GM19025 (cell line): ENCODE results near the gene NTNG2.
"Not testable (repeated sequence)": the region's sequence is repeated elsewhere in the genome, so short reads cannot be mapped to it uniquely, and the experiment has no call there.

Experiments
- ATAC-seq: cut with Tn5 transposase; IDR thresholded peaks from one replicate; pipeline ENCODE4 v1.9.1; 2021; ENCODE audit warnings: mild to moderate bottlenecking, low read depth, moderate library complexity; ENCODE audit not compliant: unreplicated experiment

The NTNG2 gene, protein sequence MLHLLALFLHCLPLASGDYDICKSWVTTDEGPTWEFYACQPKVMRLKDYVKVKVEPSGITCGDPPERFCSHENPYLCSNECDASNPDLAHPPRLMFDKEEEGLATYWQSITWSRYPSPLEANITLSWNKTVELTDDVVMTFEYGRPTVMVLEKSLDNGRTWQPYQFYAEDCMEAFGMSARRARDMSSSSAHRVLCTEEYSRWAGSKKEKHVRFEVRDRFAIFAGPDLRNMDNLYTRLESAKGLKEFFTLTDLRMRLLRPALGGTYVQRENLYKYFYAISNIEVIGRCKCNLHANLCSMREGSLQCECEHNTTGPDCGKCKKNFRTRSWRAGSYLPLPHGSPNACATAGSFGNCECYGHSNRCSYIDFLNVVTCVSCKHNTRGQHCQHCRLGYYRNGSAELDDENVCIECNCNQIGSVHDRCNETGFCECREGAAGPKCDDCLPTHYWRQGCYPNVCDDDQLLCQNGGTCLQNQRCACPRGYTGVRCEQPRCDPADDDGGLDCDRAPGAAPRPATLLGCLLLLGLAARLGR

DNA sequence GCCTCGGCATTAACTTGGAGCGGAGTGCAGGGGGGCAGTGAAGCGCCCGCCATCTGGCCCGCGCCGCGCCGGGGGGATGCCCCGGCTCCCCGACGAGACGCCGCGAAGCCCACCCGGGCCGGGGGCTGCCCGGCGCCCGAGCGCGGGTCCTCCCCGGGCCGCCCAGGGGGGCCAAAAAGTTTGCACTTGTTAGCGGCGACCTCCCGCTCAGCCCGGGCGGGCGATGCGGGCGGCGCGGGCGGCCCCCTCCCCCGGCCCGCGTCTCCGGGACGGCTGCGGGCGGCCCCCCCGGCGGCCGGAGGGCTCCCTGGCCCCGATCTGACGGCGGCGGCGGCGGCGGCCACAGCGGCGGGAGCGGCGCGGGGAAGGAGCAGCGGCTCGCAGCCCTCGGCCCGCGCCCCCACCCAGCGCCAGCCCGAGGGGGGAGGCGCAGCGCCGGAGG is at the start of gene NTNG2:
Gene NTNG2, plus strand, starts transcription at position 316 of the 442 bp plus-strand sequence. CDS start 4,774 bp downstream, outside the sequence.
- ATAC-seq, result no peak

- ATAC-seq, result no peak
These were observed 47.7 kb upstream of the NTNG2 start for GRCh38 chr9:132114102-132114707.

DNA sequence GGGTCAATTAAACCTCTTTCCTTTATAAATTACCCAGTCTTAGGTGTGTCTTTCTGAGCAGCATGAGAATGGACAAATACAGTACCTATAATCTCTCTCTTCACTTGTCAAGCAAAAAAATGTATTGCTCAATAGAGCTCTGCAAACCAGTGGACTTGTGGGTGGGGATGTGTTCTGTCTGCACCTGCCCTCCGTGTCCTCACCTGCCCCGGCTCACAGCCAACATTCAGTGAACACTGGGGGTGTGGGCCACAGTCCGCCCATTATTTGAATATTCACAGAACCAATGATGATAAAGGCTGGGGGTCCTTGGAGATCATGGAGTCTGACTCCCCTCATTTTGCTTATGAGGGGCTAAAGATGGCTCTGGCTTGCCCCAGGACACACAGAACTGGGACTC is 45.3 kb upstream of the NTNG2 start:
- ATAC-seq, result no peak

DNA sequence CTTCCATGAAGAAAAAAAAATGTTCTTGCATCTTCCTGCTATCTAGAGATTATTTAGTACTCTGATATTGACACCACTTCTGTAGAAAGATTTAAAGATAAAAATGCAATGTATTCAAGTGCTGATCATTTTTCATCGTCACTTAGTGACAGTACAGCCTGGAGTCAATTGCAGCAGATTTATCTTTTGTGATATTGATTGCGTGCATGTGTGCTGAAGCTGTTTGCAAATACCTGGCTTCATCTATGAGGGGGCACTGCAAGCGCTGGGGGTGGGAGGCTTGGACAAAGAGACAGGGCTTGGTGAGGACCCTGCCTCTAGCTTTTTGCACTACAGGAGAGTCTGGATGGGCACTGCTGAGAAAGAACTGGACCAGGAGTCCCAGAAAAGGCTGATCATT is 44.2 kb upstream of the NTNG2 start:
- ATAC-seq, result no peak

DNA sequence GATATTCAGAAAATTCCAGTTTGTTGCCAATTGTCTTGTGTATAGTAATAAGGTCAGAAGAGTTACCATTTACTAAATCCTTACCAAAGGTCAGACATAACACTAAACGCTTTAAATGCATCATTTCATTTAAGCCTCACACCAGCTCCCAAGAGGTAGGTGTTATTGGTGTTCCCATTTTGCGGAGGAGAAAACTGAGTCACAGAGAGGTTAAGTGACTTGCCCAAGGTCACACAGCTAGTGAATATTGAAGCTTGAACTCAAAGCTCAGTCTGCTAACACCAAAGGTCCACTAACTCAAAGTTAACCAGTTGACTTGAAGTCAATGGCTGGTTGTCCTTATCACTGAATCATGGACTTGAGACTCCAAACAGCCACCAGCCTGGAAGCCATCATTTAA is 40.8 kb upstream of the NTNG2 start:
- ATAC-seq, result no peak

GRCh38 chr9:132124800-132125199 is 37.1 kb upstream of the NTNG2 start:
- no peak for ATAC-seq

DNA sequence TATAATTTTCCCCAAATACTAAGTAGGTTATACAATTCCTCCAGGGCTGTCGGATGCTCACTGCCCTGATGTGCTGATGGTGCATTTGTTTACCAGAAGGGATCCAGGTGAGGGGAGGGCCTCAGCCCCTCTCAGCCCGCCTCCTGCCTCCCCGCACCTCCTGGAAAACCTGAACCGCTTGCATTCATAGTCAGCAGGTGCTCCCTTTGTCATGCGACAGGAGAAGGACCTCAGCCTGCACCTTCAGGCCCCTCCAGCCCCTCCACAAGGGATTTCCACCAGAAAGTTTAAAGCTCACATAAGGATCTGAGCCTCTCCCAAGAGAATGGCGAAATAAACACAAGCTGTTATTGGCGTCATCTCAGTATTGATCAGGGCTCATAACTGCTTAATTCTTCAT is 36.5 kb upstream of the NTNG2 start:
- no peak for ATAC-seq

DNA sequence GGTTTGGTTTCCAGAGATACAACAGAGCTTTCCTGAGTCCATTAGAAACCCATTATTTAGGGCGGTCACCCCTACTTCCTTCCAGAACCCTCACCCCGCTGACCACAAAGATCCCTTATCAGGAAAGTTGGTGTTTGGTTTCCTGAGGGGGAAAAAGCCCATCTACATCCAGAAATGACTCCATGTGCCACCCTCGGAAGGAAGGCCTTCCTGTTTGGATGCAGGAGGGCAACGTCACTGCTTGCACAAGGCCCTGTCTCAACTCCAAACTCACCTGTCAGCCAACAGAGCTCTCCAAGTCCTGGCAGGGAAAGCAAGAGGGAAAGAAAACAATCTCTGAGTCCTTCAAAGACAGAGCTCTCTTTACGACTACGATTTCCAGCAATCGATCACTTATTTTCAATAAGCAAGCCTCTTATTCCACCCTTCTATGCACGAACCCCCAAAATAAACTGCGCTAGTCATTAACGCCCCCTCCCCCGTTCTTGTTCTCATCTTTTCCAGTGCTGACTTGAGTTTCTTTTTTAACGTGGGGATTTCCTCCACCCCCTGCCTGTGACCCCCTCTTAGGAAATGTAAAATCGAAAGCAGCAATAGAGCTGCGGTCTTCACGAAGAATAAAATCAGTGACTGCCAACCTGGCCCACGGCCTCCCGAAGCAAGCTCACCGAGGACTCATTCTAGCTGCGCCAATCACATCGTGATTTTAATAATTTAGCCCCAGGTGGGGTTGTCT is 35.7 kb upstream of the NTNG2 start:
- ATAC-seq, result no peak

DNA sequence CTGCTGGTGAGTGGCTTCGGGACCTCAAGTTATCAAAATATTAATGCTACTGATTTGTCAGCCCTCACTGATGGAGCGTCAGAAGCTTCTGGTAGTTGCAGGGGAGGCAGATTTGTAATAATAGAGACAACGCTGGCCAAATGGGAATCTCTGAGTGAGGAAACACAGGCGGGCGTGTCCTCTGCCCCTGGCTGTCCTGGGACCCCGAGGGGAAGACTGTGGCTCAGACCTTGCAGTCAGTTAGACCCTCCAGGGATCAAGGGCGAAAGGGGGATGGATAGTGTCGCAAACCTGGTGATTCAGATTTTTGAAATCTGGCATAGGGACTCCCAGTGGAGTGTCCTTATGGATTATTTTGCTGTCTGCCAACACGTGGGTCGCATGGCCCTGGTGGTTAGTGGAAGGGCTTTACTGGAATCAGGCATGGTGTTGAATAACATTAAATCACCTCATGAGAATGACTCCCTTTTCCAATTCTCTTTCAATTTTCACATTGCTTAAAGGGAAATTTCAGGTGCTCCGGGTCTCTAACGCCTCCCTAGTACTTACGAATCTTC is 35.1 kb upstream of the NTNG2 start:
- ATAC-seq, result no peak

DNA sequence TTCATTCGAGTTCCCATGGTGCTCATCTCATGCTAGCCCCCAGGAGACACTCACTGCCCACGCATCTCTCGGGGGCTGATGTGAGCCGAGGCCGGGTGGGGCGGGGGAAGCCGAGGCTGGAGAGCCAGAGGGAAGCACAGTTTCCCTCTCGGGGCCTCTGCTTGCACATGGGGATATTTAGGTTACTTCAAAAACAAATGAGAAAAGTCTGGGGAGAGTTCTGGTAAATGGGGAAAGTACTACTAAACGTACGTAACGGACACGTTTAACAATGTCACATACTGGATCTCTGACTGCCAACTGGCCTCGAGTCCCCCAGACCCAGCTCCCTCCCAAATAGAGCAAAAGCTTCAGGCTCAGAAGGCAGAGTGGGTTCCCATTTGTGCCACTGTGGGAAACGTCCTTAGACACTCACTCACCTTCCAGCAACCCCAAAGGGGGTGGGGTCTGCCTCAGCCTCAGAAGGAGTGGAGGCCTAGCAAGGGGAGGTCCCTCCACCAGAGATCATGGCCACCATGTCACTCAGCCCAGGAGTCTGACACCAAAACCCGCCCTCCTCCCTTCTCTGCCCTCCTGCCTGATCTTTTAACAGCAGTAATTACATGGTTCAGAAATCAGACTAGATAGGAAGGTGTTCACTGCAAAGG is 33.8 kb upstream of the NTNG2 start:
- no peak for ATAC-seq

DNA sequence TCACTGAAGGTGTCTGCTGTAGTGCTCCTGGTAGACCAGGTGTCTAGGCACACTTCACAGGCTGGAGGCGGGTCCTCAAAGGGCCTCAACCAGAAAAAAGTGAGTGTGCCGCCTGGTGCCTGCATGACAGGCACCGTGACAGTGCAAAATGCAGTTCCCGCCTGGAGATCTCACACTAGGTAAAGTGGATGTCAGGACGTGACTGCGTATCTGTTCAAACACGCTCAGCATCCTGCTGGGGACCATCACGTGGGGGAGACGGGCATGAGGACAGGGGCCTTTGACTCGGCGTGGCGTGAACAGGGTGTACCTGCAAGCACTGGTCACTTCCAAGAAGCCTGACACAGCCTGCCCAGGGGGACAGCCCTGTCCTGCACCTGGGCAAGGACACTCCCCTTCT is 32.3 kb upstream of the NTNG2 start:
- no peak for ATAC-seq

GRCh38 chr9:132134085-132134484 is 27.8 kb upstream of the NTNG2 start:
- not testable (repeated sequence) for ATAC-seq

DNA sequence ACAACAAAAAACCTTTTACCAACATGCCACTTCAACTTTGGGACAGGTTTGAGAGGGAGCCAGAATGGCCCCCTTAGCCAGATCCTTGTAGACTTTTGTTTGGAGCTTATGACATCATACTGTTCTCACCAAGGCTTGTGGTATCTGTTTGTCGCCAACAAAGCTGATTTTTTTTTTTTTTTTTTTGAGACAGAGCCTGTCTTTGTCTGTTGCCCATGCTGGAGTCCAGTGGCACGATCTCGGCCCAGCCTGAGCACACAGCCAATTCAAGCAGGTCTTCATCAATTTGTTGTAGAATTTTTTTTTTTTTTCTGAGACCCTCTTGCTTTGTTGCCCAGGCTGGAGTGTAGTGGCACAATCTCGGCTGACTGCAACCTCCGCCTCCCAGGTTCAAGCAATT is 26.4 kb upstream of the NTNG2 start:
- ATAC-seq, result no peak

DNA sequence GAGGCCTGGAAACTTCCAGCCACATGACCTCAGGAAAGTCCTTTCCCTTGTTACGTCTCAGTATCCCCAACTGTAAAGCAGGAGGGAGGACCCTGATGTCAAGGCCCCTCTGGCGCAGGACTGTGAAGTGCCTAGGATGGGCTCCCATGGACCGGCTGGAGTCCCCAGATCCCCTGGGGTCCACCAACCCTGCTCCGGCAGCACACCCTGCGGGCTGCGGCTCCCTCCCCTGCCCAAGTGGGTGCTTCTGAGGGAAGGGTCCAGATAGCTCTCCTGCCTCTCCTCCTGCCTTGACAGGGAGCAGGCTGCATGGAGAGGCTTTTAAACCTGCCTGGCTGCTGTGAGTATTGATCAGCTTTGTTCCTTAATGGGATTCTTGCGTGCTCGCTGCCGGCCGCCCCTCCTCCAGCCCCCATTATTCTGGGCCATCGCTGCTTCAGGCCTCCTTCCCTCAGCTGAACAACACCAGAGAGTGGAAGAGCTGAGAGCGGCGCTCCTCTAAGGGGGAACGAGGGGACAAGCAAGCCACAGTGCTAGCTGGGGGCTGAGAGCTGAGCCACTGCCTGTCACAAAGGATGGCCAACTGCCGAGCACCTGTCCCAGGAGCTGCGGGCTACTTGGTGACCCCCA is 25.6 kb upstream of the NTNG2 start:
- ATAC-seq, result no peak

DNA sequence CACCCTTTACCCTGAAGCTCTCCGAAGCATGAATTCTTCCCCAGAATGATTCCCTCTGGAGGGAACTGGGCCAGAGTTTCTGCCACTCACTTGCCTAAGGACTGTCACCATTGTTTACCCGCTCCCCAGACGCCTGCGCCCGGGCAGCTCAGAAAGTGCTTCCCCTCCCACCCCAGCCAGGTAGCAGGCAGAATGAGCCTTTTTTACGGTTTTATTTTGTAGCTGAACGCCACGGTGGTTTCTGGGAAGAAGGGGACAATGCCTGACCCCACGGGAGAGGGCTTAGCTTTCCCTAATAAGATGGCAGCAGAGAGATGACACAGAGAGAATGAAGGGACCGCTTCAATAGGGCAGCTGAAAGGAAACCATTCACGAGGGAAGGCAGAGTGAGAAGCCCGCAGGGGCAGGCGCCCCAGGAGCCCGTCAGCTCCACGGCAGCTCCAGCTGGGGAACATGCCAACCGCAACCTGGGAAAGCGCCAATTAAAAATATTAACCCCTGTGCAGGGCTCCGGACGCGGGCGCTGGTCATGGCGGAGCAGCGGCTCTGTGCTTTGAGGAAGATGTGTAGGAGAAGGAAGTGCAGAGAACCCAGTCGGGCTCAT is 20.4 kb upstream of the NTNG2 start:
- ATAC-seq, result no peak

DNA sequence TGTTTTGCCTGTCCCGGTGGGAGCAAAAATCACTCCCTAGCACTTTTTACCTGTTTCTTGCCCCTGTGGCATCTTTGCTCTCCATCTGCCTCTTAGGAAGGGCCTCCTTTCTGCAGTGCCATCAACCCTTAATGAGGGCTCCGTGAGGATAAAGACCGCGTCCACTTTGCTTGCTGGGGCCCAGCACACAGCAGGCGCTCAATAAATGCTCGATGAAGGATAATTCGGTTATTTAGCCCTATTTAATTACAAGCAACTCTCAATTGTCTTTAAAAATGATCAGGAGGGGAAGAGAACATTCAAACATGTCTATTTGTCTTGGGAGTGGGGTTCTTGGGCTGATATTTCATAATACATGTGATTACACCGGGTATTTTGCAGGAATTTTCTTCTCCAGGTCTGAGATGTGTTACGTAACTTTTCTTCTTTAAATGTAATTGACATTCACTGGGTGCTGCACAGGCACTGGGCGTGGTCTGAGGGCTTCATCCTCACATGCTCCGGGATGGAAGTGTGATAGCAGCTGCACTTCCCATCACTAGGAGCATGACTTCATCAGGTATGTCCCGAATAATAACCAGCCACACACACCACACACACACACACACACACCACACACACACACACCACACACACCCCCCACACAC is 19.8 kb upstream of the NTNG2 start:
- ATAC-seq, result no peak

- no peak for ATAC-seq
These were observed 18.9 kb upstream of the NTNG2 start for GRCh38 chr9:132142924-132143323.

DNA sequence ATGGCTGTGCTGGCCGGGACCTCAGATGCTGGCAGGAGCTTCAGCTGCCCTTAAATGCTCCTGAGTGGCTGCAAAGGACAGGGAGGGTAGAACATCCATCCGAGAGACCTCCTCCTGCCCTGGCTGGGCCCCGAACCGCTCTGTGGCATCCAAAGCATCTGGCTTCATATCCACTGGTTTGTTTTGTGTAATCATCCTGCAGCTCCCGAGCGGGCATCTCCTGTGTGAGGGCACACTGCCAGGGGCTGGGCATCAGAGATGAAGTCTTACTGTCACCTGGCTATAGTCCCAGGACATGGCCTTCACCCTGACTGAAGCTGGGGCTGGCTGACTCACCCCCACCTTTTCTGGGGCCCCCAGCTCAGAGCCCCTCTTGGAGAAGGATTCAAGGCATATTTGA is 18.5 kb upstream of the NTNG2 start:
- ATAC-seq, result no peak
